HG02885 (cell line): ENCODE results near the gene WDR33.

ENCODE experiments used
- ATAC-seq: cut with Tn5 transposase; IDR thresholded peaks from one replicate; pipeline ENCODE4 v1.9.1; 2021; ENCODE audit warnings: mild to moderate bottlenecking; ENCODE audit not compliant: unreplicated experiment, poor library complexity

Gene WDR33

DNA sequence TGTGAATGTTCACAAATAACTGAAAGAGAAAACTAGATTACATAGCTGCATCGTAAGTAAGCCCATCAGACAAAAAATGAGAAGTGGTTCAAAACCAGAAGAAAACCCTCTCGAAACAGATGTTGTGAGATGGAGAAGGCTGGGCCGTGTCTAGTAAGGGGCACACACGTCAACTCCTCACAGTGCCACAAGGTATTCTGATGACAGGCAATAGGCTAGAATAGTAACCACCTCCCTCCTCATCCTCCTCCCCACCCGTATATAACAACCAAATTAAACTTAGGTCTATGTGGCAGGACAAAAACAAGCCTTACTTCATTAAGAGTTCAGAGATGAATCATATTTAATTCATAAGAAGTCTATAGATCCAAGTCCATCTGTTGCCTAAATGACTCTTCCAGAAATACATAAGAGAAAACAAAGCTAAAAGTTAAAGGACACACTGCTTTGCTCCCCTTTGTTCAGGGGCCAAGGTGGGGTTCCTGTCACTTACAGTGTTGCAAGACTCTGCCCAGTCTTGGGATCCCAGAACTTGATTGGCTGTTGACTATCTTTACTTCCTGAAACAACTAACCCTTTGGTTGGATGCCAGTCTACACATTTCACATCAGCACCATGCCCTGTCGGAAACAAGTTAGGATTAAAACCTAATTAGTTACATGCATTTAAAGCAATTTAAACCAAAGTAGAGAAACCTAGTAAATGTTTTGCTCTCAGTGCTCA lies 84.7 kb downstream of the WDR33 start:
- ATAC-seq, result no peak

DNA sequence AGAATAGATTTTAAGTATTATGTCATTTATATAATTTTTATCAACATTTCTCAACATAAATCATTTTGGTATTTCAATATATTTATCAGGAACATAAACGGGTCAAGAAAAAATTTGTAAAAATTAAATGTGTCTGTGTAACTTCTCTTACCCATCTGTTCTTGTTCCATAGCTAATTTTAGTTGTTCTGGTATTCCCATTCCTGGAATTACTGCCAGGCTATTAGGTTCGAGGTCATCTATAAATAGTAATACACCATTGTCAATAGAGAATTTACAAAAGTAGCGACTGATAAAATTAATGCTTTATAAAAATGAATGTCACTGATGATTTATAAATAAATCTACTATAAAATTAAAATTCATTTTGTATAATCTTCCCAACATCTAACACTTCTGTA lies 88.2 kb downstream of the WDR33 start:
- no peak for ATAC-seq

DNA sequence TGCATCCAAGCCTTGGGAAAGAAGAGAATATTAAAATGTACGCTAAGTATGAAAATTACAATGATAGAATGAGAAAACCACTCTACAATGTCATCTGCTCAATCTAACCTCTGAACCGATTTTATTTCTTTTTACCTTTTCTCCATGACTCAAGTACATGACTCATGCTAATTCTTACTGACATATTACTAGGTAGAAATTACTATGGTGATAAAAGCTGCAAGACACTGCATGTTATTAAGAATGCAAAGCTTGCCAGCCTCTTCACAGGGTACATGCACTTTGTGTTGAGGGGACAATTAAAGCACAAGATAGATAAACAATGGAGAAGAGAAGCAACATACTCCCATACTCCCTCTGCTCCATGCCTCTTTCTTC lies 89.0 kb downstream of the WDR33 start:
- no peak for ATAC-seq

DNA sequence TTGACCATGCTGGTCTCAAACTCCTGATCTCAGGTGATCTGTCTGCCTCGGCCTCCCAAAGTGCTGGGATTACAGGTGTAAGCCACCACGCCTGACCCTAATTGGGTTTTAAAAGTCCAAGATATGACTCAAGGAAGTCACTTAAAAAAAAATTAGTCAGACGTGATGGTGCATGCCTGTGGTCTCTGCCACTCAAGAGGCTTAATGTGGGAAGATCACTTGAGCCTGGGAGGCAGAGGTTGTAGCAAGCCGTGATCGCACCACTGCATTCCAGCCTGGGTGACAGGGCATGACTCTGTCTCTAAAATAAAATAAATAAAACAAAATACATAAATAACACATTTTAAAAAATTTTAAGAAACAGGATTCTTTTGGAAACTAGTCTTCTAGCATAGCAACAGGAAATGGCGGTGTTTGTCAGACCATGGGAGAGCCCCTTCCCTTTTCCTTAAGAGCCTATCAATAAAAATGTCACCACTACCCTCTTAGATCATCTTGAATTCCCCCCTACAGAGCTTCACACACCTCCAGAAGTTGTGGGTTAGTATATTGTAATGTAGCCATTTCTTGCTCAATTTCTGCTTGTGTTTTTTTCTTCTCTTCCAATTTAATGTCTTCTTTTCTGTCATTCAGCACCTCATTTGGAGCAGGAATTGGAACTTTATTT lies 89.5 kb downstream of the WDR33 start:
- ATAC-seq, result no peak

DNA sequence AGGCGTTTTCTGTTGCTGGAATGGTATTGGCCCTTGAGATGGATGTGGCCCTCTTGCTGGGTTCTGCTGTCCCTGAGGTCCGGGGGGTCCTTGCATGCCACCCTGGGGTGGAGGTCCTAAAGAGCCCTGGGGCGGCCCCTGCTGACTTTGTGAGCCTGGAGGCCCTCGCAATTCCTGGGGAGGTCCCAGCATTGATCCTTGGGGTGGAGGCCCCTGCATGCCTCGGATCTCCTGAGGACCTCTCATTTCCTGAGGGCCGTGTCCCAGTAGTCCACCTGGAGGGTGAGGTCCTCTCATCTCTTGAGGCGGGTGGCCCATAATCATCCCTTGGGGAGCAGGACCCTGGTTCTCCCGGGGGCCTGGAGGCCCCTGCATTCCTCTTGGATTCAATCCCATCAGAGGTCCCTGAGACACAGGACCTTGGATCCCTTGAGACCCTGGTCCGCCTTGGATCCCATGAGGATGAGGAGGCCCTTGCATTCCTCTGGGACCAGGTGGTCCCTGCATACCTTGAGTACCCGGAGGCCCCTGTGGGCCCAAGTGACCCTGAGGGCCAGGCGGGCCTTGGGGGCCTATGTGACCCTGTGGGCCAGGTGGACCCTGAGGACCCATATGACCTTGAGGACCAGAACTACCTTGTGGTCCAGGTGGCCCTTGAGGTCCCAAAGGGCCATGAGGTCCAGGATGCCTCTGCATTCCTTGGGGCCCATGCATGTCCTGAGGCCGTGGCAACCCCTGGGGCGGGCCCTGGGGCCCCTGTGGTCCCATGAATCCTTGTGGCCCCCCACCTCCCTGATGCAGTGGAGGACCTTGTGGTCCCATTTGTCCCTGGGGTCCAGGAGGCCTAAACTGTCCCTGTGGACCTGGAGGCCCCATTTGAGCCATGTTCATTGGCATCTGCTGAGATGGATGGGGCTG lies 91.4 kb downstream of the WDR33 start:
- no peak for ATAC-seq

DNA sequence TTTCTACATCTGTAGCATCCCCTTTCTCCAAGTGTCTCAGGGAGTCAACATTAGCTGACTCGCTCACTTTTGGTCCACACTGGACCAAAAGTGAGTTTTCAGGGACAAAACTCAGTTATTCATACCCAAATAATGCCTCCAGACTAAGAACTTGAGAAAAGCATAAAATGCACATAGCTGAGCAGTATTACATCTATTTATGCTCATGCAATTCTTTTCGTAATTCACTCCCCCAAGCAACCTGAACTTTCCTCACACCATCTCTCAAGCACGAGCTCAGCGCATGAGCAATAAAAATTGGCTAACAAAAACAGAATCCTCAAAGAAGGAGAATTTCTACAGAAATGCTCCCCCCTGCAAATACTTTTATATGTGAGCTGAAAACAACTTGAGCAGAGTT lies 92.7 kb downstream of the WDR33 start:
- no peak for ATAC-seq

DNA sequence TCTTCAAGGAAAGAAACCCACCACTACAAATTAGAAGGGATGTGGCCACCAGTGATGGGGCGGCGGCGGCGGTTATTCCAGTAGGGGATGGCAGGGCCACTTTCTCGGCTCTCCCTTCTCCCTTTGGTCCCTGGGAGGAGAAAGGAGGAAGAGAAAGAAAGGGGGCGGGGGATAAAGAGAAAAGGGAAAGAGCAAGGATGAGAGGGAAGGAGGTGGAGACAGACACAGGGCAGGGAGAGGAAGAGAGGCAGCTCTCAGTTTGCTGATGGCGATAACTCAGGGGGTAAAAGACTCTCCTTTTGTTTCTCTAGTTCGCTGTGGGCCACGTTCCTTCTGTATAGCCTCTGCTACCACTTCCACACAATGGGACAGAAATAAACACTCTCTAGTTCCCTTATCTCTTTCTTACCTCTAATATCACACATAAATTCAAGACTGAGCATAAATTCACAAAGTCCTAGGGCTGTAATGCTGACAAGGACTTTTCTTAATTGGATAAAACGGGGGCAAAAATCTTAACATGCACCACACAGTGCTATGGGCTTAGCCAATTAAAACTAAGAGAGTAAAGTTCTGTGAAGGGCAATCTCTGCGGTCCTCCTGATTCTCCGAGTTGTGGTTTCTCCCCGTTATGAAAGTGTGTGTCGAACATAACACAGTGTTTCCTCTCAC lies 95.1 kb downstream of the WDR33 start:
- ATAC-seq, result no peak

DNA sequence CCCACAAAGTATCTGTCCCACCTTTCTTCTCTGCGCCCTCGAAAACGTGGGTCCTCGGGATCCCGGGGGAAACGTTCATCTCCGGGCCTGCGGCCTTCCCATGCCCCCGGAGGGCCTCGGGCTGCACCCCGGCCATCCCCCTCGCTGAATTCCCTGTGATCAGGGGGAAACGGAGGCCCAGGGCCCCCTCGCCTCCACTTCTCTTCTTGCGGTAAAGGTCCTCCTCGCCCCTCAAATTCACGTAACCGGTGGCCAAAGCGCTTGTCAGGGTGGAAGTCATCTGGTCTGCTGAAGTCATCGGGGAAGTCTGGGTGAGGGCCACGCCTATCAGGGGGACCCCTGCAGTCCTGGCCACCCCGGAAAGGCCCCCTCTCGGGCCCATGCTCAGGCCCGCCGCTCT lies 97.4 kb downstream of the WDR33 start:
- ATAC-seq, result no peak

DNA sequence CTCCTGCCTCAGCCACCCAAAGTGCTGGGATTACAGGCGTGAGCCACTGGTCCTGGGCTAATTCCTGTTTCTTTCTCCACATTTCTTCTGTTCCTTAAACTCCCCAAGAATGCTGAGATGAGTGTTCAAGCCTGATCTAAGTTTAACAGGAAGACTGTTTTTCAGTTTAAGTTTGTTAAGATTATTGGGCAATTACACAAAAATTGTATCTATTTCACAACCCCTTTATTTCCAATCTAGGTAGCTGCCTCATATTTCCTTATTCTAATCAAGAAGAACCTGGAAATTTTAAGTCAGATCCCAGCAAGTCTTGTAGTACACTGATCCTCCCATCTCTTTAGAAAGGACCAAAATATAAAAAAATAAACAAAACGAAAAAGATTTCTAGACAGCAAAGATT lies 98.0 kb downstream of the WDR33 start:
- no peak for ATAC-seq

DNA sequence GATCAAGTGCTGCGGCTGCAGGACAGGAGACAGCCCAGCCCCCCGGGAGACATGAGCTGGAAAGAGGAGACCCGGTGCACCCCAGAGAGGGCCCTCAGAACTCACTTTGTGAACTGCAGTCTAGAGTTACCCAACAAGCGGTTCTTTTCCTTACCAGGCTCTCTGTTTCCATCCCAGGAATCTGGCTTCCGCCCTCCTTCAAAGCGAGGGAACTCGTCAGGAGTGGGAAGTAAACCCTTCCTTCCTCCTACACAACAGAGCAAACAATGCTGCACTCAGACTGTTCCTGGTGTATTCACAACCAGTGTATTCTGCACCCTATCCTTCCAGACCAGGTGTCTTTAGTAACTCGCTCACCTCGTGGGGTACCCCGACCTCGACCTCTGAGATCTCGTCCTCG lies 101.6 kb downstream of the WDR33 start:
- no peak for ATAC-seq

DNA sequence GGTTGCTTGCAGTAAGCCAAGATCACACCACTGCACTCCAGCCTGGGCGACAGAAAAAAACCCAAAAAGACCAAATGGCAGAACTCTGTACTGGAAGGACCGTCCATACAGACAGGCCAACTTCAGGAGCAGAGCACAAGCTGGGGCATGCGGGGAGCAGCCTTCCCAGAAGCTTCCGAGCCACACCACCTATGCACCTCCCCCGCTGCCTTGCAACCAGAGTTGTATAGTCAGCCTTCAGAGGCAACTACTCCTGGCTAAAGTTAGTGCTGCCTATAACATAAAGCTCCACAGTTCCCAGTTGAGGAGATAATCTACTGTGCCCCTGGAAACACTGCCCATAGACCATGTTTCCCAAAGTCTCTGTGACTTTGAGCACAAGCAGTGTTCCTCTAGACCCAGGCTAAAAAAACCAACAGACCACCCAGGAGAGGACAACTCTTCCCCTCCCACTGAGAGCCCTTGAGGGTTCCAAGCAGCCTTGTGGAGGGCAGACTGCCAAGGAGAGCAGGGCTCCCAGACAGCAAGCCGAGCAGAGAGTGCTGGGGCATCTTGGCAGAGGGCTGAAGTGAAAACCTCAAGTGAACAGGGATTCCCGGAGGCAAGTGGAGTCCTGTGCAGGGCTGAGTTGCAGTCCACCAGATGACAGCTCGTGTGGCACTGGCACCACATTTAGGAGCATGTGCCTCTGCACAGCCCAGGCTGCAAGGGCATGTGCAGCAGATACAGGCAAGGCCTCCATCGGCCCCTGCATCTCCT lies 102.9 kb downstream of the WDR33 start:
- ATAC-seq, result no peak

DNA sequence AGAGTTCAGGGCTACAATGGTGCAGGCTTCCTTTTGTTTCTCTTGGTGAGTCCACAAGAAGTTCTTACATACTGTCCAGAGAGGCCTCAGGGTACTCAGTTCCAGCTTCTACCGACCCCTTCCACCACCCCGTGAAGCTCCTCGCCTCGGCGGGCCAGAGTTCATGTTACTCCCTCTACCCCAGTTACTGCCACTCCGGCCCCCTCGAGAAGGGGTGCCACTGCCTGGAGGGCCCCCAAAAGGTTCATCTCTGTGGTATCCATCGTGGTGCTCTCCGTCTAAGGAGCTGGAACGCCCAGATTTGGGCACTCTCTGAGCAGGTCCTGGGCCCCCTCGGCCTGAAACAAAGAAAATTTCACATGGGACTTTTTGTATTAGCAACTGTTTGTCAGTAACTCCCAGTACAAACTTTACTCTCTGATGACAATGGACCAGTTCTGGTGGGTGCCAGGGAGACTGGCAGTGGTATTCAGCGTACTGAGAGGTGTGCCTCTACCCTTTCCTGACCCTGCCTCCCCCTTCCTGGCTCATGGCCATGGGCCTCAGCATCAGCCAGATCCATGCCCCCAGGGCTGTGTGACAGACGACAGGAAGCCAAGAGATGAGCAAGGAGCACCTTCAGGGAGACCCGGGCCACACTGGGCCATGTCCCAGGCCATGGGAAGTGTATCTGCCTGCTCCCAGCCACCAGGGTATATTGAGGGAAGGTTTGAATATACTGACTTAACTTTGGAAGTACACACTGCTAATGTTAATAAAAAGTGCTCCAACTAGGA lies 104.6 kb downstream of the WDR33 start:
- ATAC-seq, result no peak

DNA sequence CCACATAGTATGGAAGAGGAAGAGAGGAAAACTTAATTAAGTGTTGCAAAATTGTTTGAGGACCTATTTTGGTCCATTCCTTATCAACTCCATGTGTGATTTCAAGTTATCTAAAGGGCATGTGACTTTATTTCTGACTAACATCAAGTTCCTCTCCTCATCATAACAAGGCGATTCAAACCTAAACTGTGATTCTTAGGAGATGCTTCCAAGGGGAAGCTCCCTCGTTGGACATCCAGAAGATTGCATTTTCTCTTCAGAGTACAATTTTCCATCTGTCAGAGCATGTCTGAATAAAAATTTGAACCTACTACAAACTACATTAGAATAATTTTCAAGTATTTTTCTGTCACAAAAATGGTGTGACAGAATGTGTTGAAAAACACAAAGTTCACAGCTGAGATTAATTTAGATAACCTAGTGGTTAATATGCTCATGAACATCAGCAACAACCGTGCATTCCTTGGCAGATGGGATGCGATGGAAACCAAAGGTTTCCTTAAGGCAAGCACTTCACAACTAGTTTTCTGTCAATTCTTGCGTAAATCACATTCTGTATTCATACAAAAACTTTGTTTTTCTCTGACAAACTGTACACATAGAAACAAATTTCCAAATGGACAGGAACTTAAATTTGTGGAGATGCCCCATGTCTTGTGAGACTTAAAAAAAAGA lies 105.4 kb downstream of the WDR33 start:
- no peak for ATAC-seq

DNA sequence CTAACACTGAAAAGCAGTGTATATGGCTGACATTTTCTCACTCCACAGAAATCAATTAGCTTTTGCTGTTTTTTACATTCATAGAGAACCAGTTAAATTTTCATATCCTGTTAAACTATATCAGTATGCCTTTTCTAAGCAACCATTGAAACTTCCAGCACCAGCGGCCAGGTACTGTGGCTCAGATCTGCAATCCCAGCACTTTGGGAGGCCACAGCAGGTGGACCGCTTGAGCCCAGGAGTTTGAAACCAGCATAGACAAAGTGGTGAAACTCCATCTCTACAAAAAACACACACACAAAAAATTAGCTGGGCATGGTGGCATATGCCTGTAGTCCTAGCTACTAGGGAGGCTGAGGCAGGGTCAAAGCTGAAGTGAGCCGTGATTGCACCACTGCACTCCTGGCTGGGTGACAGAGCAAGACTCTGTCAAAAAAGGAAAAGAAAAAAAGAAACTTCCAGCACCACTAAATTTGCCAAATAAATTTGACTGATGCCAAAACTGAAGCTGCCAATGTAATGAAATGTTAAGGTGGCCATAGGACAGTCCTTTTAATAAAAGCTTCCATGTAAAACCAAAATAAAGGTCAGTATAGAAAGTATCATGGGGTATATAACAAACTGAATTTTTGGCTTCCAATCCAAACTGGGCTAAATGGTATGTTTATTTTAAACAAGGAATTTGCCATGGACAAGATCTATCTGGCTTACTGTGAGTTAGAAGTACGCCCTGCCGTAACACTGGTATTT lies 106.2 kb downstream of the WDR33 start:
- ATAC-seq, result no peak

DNA sequence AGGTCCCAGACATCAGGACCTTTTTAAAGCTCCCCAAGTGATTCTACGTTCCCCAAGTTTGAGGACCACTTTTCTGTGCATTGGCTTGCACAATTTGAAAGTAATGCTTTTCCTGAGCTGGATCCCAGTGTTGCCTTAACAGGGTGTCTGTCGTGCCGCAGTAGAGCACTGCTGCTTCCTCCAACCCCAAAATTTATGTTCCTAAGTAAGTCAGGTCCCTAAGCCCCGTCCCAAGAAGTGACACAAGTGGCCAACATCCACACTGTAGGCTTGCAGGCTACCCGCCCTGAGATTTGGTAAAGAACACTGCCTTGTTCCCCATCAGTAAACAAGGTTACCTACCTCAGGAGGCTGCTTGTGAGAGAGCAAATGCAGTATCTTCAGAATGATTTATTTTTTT lies 107.7 kb downstream of the WDR33 start:
- no peak for ATAC-seq

DNA sequence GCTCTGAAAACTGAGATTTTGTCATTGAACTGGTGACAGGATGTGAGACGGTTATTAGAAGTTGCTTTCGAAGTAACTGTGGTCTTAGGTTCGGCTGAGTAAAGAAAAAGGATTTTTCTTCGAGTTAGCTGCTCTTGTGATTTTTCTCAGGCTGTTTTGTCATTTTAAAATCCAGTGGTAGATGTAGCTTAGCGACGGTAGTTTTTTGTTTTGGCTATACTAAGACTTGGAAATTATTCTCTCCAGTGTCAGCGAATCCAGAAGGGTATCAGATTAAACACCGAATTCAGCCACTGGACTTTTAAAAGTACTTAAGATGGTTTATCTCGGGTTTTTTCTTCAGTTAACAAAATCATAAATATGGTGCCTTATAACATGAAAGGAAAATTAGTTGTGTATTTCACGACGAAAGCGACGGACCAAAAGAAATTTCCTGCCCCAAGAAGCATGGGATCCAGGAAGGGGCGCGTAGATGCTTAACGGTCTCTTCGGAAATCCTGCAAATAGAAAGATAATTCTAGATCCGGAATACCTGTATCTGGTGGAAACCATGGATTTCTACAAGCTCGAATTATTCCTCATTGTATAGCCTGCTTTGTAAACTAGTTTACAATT lies 108.5 kb downstream of the WDR33 start:
- ATAC-seq, result no peak

DNA sequence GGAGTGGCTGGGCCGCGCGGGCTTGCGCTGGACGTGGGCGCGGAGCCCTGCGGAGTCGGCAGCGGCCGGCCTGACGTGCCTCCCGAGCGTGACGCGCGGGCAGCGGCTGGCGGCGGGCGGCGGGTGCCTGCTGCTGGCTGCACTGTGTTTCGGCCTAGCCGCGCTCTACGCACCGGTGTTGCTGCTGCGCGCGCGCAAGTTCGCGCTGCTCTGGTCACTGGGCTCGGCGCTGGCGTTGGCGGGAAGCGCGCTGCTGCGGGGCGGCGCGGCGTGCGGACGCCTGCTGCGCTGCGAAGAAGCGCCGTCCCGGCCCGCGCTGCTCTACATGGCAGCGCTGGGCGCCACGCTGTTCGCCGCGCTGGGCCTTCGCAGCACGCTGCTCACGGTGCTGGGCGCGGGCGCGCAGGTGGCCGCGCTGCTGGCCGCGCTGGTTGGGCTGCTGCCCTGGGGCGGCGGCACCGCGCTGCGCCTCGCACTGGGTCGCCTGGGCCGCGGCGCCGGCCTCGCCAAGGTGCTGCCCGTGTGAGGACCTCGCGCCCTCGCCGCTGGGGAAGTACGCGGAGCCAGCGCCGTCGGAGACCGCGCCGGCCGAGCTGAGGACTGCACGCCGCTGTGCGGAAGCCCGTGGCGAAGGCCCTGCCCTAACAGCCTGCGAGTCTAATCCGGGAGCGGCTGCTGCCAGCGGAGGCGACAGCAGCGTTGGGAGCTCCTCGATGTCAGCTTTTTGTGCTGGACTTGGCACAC lies 109.1 kb downstream of the WDR33 start:
- ATAC-seq, result peak; percentile 55
